Measurements from ENCODE around the gene RANBP17. TPM values are rescaled to one million over a fixed set of nuclear protein-coding genes. Genes with fewer than 3 reads are reported as not detected.

Gene RANBP17
- total RNA-seq, 4 donors from 2014 or later = 0.38 to 5.1 (median 1.4) TPM

DNA sequence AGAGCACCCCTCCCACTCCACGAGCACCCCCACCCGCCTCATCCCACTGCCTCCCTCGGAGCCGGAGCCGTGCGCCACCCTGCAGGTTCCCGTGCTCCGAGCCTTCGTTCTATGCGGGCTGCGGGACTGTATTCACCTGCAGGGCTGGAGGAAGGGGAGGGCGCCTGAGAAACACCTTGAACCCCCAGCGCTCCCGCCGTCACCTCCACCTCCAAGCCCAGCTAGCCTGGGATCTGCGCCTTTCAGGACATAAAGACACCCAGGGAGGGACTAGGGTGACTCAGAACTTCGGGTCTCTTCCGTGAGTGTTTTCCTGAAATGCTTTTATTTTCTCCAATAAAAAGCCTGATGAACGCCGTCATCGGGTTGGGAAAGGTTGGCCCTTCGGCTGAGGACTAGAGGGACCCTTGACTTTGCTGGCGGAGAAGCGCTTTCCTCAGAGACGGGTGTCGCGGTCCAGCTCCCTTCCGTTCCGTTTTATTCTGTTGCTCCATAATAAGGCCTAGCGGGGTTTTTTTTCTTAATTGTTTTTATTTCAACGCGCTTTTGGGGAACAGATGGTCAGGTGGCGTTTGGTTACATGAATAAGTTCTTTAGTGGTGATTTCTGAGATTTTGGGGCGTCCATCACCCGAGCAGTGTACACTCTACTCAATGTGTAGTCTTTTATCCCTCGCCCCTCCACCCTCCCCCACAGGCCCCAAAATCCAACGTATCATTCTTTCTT, 451.8 kb downstream of the RANBP17 start:
- WGBS, 2 donors = 6 to 11% methylated on average over 36 to 37 of the region's 37 CpGs
- DNase-seq (ENCODE audit: low spot score in 2 of 2) = no peak
- TF ChIP-seq POLR2A (IDR thresholded peaks at IDR 0.05) = no peak
- TF ChIP-seq, protein P1, sequence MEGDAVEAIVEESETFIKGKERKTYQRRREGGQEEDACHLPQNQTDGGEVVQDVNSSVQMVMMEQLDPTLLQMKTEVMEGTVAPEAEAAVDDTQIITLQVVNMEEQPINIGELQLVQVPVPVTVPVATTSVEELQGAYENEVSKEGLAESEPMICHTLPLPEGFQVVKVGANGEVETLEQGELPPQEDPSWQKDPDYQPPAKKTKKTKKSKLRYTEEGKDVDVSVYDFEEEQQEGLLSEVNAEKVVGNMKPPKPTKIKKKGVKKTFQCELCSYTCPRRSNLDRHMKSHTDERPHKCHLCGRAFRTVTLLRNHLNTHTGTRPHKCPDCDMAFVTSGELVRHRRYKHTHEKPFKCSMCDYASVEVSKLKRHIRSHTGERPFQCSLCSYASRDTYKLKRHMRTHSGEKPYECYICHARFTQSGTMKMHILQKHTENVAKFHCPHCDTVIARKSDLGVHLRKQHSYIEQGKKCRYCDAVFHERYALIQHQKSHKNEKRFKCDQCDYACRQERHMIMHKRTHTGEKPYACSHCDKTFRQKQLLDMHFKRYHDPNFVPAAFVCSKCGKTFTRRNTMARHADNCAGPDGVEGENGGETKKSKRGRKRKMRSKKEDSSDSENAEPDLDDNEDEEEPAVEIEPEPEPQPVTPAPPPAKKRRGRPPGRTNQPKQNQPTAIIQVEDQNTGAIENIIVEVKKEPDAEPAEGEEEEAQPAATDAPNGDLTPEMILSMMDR (IDR thresholded peaks at IDR 0.05) = no peak
- H3K4me3 ChIP-seq (ENCODE audit: low read depth, poor library complexity, severe bottlenecking) = no peak overlapping the region
- intact Hi-C loops (cut with DNase I; ENCODE audit: low total_unique reads) = no loop called here

DNA sequence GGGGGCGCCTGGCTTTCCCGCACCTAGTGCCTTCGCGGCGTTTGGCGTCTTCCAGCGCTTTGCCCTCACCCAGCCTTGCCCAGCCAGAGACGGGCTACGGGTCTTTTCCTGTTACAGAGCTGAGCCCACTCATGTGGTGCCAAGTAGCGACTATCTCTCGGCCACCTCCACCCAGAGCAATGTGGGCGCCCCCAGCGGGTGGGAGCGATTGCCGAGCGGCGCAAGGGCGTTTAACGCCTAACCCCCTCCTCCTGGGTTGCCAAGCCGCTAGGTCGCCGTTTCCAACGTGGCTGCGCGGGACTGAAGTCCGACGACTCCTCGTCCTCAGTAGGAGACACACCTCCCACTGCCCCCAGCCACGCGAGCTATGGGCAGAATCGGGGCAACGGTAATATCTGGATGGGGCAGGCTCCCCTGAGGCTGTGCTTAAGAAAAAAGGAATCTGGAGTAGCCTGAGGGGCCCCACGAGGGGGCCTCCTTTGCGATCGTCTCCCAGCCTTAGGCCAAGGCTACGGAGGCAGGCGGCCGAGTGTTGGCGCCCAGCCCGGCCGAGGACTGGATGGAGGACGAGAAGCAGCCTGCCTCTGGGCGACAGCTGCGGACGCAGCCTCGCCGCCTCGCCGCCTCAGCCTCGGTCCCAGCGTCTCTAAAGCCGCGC, 453.0 kb downstream of the RANBP17 start:
- 4 to 7% methylated on average over 32 to 35 of the region's 53 CpGs for WGBS, 2 donors
- peak in 1 of 2 donors; percentile 80 for DNase-seq (ENCODE audit: low spot score in 2 of 2)
- TF ChIP-seq, protein P1 (IDR thresholded peaks at IDR 0.05) = no peak
- TF ChIP-seq POLR2A (IDR thresholded peaks at IDR 0.05) = no peak
- intact Hi-C loops (cut with DNase I; ENCODE audit: low total_unique reads) = no loop called here
- no peak overlapping the region for H3K4me3 ChIP-seq (ENCODE audit: low read depth, poor library complexity, severe bottlenecking)

DNA sequence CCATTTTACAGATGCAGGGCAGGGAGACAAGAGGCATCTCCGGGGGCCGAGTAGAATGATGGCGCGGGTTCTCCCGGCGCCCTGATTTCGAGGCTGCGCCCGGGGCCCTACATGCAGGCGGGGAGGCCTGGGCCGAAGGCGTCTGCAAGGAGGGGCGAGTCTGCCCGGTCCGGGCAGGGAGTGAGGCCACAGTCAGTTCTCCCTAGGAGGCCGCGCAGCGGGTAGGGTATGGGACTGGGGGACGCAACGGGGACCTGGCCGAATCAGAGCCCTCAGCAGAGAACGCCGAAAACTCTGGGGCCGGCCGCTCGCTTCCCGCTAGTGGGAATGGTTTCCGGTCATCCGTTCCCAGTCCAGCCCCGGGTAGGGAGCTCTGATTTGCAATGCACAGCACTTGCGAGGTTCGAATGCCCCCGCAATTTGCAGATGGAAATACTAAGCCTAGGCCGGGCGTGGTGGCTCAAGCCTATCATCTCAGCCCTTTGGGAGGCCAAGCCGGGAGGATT, 453.6 kb downstream of the RANBP17 start:
- TF ChIP-seq, protein P1 (IDR thresholded peaks at IDR 0.05) = no peak
- no peak for TF ChIP-seq POLR2A (IDR thresholded peaks at IDR 0.05)
- H3K4me3 ChIP-seq (ENCODE audit: low read depth, poor library complexity, severe bottlenecking) = no peak overlapping the region
- 3 to 4% methylated on average over 30 to 34 of the region's 36 CpGs for WGBS, 2 donors
- intact Hi-C loops (cut with DNase I; ENCODE audit: low total_unique reads) = no loop called here
- peak in 1 of 2 donors; percentile 82 for DNase-seq (ENCODE audit: low spot score in 2 of 2)

DNA sequence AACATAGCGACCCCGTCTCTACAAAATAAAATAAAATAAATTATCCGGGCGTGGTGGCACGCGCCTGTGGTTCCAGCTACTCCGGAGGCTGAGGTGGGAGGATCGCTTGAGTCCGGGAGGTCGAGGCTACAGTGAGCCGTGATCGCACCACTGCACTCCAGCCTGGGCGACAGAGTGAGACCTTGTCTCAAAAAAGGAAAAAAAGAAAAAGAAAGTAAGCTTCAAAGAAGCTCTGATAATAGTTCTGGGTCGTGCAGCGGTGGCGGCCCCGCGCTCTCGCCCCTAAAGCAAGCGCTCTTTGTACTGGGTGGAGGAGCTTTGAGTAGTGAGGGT, 454.1 kb downstream of the RANBP17 start:
- no peak overlapping the region for H3K4me3 ChIP-seq (ENCODE audit: low read depth, poor library complexity, severe bottlenecking)
- intact Hi-C loops (cut with DNase I; ENCODE audit: low total_unique reads) = no loop called here
- TF ChIP-seq POLR2A (IDR thresholded peaks at IDR 0.05) = no peak
- TF ChIP-seq, protein P1 (IDR thresholded peaks at IDR 0.05) = no peak
- DNase-seq (ENCODE audit: low spot score in 2 of 2) = no peak
- 8 to 12% methylated on average over 20 of the region's 20 CpGs for WGBS, 2 donors

DNA sequence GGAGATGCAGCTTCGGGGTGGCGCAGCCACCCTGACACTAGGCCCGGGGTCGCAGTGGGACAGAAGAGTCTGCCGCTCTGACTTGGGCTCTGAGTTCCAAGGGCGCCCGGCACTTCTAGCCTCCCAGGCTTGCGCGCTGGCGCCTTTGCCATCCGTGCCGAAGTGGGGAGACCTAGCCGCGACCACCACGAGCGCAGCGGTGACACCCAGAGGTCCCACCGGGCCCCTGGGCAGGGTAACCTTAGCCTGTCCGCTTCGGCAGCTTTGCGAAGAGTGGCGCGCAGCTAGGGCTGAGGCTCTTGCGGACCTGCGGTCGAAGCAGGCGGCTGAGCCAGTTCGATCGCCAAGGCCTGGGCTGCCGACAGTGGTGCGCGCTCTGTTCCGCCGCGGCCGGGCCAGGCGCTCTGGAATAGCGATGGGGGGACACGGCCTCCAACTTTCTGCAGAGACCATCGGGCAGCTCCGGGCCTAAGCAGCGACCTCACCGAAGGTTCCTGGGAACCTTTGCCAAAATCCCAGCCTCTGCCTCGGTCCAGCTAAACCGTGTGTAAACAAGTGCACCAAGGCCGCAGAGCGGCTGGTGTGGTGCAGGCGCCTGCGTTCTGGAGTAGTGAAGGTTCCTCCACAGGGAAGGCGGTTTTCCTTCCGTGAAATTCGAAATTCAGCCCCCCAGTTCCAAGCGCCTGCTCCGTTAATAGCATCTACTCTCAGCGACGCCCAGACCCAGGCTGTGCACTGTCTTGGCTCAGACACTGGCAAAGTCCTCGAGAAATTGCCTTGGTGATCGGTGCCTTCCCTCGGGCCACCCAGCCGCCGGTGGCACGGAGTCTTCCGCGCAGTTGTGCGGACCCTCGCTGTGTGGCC, 454.7 kb downstream of the RANBP17 start:
- peak in 1 of 2 donors; percentile 82 for DNase-seq (ENCODE audit: low spot score in 2 of 2)
- TF ChIP-seq, protein P1 (IDR thresholded peaks at IDR 0.05) = no peak
- TF ChIP-seq POLR2A (IDR thresholded peaks at IDR 0.05) = no peak
- intact Hi-C loops (cut with DNase I; ENCODE audit: low total_unique reads) = no loop called here
- 5 to 7% methylated on average over 39 to 47 of the region's 66 CpGs for WGBS, 2 donors
- H3K4me3 ChIP-seq (ENCODE audit: low read depth, poor library complexity, severe bottlenecking) = no peak overlapping the region

Measured in lower leg skin (tissue), 4 donors.